ENCODE results near the gene NFIX. TPM values are rescaled to one million over a fixed set of nuclear protein-coding genes. Genes with fewer than 3 reads are reported as not detected.

The NFIX gene
- total RNA-seq, 4 donors from 2014 or later, result 25.4 to 53.1 (median 29.3) TPM

DNA sequence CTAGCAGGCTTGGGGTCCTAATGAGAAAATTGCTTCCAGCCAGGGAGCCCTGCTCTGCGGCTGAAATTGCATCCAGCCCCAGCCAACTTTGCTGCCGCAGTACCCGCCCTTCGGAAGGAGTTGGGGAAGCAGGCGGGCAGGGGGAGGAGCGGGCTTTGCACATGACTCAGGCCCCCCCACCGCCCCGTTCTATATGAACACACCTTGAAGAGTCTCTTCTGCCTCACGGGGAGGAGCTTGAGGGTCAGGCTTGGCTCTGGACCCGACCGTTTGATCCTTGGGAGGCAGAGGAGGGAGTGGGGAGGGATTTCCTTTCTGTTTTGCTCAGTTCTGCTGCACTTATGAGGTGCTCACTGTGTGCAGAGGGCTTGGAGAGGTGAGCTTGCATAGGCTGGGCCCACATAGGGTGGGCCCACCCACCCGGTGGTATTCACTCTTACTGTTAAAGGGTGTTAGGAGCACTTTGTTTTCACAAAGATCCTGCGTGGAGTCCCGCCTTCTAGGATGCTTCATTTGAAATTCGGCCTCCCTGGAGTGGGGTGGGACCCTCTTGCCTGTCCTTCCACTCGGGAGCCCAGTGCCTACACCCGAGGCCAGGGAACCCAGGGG is 60.9 kb downstream of the NFIX start:
- WGBS, 2 donors (ENCODE audit: low coverage in 1 of 2), result 24% methylated on average over 17 of the region's 17 CpGs; no CpG with 5 or more reads in 1 of the 2 donors
- peak; percentile 61 for DNase-seq
- Histone ChIP-seq H3K4me3 (peak overlapping the region in 1 of 4 donors; percentile 8), H3K9me3 (no peaks in the 10 kb centered on the region), H3K36me3 (no peaks in the 10 kb centered on the region), H3K4me1 (peaks cover 85 to 99% (median 90%) of the 10 kb centered on the region in 4 donors), H3K27ac (peak overlapping the region; percentile 86 to 94 (median 92)), H3K27me3 (no peaks in the 10 kb centered on the region)
- TF ChIP-seq POLR2AphosphoS5 (IDR thresholded peaks at IDR 0.05) (peak in 1 of 3 donors; percentile 35), POLR2A (IDR thresholded peaks at IDR 0.05) (no peak), CTCF (IDR thresholded peaks at IDR 0.05) (no peak), EP300 (IDR thresholded peaks at IDR 0.05; ENCODE audit: low read depth) (no peak)
- intact Hi-C loops (cut with DNase I; ENCODE audit: low total_unique reads), result no loop called here
- in situ Hi-C loops (cut with MboI; ENCODE audit: low pct_ligation_motif_present in 1 of 4, low pct_unique_long_range_greater_than_20kb in 1 of 4, low sequenced_read_pairs in 3 of 4), result no loop called here

DNA sequence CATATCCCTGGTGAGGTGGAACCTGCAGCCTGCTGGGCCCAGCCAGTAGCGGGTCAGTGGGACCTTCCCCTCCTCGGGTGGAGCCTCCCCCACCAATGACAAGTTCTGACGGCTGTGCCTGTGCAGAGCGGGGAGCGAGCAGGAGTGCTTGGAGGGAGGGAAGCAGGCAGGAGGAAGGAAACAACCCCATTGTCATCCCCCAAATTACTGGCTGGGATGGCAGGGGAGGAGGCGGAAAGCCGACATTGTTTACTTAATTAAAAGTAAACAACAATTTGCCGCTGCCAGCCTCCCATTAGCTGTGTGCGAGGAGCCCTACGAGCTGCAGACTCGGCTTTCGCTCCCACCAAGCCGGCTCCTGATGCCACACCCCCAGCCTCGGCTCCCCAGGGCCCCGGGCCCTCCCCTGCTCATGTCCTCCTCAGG is 61.9 kb downstream of the NFIX start:
- TF ChIP-seq EP300 (IDR thresholded peaks at IDR 0.05; ENCODE audit: low read depth) (no peak), POLR2A (IDR thresholded peaks at IDR 0.05) (no peak), POLR2AphosphoS5 (IDR thresholded peaks at IDR 0.05) (no peak), CTCF (IDR thresholded peaks at IDR 0.05) (no peak)
- no peak for DNase-seq
- intact Hi-C loops (cut with DNase I; ENCODE audit: low total_unique reads) (no loop called here), in situ Hi-C loops (cut with MboI; ENCODE audit: low pct_ligation_motif_present in 1 of 4, low pct_unique_long_range_greater_than_20kb in 1 of 4, low sequenced_read_pairs in 3 of 4) (no loop called here)
- Histone ChIP-seq H3K36me3 (no peaks in the 10 kb centered on the region), H3K4me3 (no peak overlapping the region), H3K27ac (peak overlapping the region; percentile 86 to 94 (median 92)), H3K27me3 (no peaks in the 10 kb centered on the region), H3K4me1 (peaks cover 82 to 99% (median 87%) of the 10 kb centered on the region in 4 donors), H3K9me3 (no peaks in the 10 kb centered on the region)
- WGBS, 2 donors (ENCODE audit: low coverage in 1 of 2), result 9 to 42% methylated on average over 8 to 15 of the region's 15 CpGs

GRCh38 chr19:13057744-13058143 is 62.5 kb downstream of the NFIX start:
- Histone ChIP-seq H3K4me1 (peaks cover 76 to 98% (median 82%) of the 10 kb centered on the region in 4 donors), H3K27ac (peak overlapping the region; percentile 86 to 94 (median 92)), H3K27me3 (no peaks in the 10 kb centered on the region), H3K4me3 (no peak overlapping the region), H3K36me3 (no peaks in the 10 kb centered on the region), H3K9me3 (no peaks in the 10 kb centered on the region)
- in situ Hi-C loops (cut with MboI; ENCODE audit: low pct_ligation_motif_present in 1 of 4, low pct_unique_long_range_greater_than_20kb in 1 of 4, low sequenced_read_pairs in 3 of 4) (no loop called here), intact Hi-C loops (cut with DNase I; ENCODE audit: low total_unique reads) (no loop called here)
- TF ChIP-seq EP300 (IDR thresholded peaks at IDR 0.05; ENCODE audit: low read depth) (no peak), CTCF (IDR thresholded peaks at IDR 0.05) (no peak), POLR2AphosphoS5 (IDR thresholded peaks at IDR 0.05) (no peak)
- 58 to 73% methylated on average over 2 of the region's 2 CpGs for WGBS, 2 donors (ENCODE audit: low coverage in 1 of 2)
- DNase-seq, result no peak

- in situ Hi-C loops (cut with MboI; ENCODE audit: low pct_ligation_motif_present in 1 of 4, low pct_unique_long_range_greater_than_20kb in 1 of 4, low sequenced_read_pairs in 3 of 4), result no loop called here
- H3K27me3 ChIP-seq, result no peaks in the 10 kb centered on the region
- H3K9me3 ChIP-seq, result no peaks in the 10 kb centered on the region
- WGBS, 2 donors (ENCODE audit: low coverage in 1 of 2), result 73 to 81% methylated on average over 6 to 12 of the region's 12 CpGs
- intact Hi-C loops (cut with DNase I; ENCODE audit: low total_unique reads), result no loop called here
- H3K36me3 ChIP-seq, result no peaks in the 10 kb centered on the region
- peak overlapping the region; percentile 86 to 94 (median 92) for H3K27ac ChIP-seq
- H3K4me1 ChIP-seq, result peaks cover 72 to 97% (median 74%) of the 10 kb centered on the region in 4 donors
- TF ChIP-seq POLR2AphosphoS5 (IDR thresholded peaks at IDR 0.05), result no peak
- TF ChIP-seq CTCF (IDR thresholded peaks at IDR 0.05), result no peak
- no peak for TF ChIP-seq EP300 (IDR thresholded peaks at IDR 0.05; ENCODE audit: low read depth)
- no peak for TF ChIP-seq POLR2A (IDR thresholded peaks at IDR 0.05)
- DNase-seq, result no peak
- no peak overlapping the region for H3K4me3 ChIP-seq
These were observed 63.8 kb downstream of the NFIX start for GRCh38 chr19:13058951-13059660.
